NCI-H2171 treated with DMSO at 0.1 percent for 48 hours (cell line): Measurements from ENCODE around the gene WRAP73.
"Not testable (repeated sequence)": the region's sequence is repeated elsewhere in the genome, so short reads cannot be mapped to it uniquely, and the experiment has no call there.

Experiments
- DNase-seq: peaks from one replicate; lab custom pipeline; 2025; lab: John Stamatoyannopoulos, UW

WRAP73 gene

DNA sequence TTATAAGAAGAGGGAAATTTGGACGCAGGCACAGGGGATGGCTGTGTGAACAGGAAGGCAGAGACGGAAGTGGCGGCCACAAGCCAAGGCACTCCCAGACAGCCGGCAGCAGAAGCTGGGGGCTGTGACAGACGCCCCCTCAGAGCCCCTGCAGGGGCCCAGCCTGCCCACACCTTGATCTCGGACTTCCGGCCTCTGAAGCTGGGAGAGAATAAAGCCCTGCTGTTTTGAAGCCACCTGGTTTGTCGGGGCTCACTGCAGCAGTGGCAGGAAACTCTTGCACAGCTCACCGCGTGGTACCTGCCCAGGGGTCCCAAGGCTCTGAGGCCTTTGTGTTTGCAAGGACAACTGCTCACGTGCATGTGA, 52.3 kb downstream of the WRAP73 start:
- no peak for DNase-seq

GRCh38 chr1:3596663-3597598, 53.0 kb downstream of the WRAP73 start:
- DNase-seq, result no peak

DNA sequence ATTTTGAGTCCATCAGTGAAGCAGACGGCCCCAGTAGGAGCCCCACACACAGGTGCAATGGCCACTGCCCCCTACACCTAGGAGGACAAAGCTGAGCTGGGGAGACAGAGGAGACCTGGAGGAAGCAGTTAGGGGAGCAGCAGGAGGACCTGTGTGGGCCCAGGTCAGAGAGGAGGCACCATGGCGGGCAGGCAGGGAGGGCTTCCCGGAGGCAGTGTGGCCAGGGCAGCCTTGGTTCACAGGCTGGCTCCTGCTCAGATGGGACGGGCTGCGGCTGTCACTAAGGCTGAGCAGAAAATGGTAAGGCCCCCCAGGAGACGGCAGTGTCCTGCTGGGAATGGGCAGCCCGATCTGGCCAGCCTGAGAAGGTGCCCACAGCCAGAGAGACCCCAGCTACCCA, 54.0 kb downstream of the WRAP73 start:
- no peak for DNase-seq

DNA sequence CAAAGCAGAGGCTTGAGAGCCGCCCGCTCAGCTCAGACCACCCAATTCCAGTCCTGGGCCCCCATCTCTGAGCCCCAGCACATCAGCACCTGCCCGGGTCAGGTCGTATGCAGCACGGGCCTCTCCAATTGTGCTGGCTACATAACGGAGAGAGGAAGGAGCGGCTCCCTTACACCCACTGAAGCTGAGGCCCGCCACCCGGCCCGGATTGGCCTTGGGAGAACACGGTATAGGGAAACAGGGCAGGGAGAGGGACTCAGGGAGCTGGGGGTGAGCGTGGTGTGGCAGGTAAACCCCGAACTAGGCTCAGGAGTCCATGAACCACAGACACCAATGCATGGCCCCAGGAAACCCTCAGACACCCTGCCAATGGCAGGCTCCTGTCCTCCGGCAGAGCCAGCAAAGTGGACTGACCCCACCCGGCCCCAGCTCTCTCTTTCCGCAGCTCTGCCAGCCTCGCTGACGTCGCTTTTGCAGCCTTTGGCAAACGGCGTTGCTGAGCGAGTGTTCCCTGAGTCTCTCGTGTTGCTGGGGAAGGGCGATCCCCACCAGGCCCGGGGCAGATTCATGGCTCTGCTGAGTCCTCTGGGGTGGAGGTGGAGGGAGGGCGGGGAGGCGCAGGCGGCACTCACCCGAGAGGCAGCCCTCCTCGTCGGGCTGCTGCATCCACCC, 55.1 kb downstream of the WRAP73 start:
- no peak for DNase-seq

GRCh38 chr1:3593745-3594144, 56.2 kb downstream of the WRAP73 start:
- no peak for DNase-seq

- no peak for DNase-seq
These were observed 56.6 kb downstream of the WRAP73 start for GRCh38 chr1:3593334-3593733.

DNA sequence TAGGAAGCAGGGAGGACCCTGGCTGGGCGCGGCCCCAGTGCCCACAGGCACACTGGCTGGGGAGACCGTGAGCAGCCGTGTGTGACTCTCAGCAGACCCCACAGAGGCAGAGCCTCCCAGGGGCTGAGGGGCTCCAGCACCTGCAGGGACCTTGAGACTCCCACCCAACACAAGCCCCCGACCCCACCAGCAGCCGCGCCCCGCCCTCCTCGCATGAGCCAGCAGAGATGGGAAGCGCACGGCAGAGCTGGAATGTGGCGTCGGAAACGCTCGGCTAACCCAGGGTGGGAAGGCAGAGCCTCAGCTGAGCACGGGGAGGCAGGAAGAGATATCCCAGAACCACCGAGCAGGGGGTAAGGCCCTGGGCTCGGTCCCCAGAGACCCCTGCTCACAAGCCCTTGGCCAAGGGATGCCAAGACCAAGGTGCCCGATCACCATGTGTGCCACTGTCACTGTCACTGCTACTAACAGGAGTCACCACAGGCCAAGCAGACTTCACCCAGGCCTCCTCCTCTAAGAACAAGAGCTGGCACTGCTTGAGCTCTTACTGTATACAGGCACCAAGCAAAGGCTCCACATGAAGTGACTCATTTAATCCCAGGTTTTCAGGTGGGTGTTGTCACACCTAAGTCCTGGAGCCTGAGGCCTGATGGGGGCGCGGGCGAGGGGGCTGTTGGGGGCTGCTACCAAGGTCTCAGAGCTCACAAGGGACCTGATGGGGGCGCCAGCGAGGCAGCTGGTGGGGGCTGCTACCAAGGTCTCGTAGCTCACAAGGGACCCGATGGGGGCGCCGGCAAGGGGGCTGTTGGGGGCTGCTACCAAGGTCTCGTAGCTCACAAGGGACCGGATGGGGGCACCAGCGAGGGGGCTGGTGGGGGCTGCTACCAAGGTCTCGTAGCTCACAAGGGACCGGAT, 58.7 kb downstream of the WRAP73 start:
- no peak for DNase-seq

- no peak for DNase-seq
These were observed 59.7 kb downstream of the WRAP73 start for GRCh38 chr1:3590139-3590763.

- no peak for DNase-seq
These were observed 61.5 kb downstream of the WRAP73 start for GRCh38 chr1:3588395-3588794.

DNA sequence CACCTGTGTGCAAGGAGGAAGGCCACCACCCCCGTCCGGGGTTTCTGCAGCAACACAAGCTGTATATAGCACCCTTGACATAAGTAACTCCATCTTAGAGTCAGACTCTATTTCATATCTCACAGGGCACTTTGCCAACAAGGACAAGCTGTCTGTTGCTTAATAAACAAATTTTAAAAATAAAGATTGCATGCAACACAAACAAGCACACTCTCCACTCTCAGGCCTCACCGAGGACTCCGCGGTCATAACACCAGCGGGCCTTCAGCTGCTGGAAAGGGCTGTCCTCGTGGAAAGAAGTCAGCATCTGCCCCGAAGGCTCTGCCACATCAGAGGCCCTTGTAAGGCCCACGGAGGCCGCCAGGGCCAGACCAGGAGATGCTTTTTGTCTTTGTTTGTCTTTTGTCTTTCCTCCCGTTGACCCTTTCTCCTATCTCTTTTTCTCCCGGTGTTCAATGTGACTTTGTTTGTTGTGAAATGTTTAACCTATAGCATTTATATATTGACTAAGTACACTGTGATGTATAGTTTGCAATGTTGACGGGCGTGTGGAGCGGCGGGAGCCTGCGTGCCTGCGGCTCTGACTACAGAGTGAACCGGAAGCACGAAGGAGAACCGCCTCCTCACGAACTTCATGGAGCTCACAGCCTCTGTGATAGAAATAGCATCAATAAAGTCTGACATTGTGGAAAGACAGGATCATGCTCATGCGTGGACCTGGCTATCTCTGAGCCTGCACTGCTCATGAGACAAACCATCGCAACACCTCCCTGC, 62.7 kb downstream of the WRAP73 start:
- no peak for DNase-seq

GRCh38 chr1:3585940-3586568, 63.8 kb downstream of the WRAP73 start:
- DNase-seq, result no peak

DNA sequence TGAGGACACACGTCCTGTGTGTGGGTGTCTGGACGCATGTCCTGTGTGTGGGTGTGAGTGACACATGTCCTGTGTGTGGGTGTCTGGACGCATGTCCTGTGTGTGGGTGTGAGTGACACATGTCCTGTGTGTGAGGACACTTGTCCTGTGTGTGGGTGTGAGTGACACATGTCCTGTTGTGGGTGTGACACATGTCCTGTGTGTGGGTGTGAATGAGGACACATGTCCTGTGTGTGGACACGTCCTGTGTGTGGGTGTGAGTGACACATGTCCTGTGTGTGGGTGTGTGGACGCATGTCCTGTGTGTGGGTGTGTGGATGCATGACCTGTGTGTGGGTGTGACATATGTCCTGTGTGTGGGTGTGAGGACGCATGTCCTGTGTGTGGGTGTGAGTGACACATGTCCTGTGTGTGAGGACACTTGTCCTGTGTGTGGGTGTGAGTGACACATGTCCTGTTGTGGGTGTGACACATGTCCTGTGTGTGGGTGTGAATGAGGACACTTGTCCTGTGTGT, 64.5 kb downstream of the WRAP73 start:
- not testable (repeated sequence) for DNase-seq

GRCh38 chr1:3584915-3585314, 65.0 kb downstream of the WRAP73 start:
- DNase-seq, result no peak

DNA sequence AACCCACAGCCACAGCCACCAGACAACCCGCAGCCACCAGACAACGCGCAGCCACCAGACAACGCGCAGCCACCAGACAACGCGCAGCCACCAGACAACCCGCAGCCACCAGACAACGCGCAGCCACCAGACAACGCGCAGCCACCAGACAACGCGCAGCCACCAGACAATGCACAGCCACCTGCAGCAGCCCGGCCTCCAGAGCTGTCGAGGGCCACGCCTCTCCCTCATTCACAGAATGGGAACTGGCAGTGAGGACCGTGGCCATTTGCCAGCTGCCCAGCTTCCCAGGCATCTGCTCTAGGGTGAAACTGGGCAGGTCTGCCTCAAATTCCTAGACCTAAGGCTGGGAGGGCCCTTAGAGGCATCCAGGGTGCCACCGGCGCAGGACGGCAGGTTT, 66.2 kb downstream of the WRAP73 start:
- not testable (repeated sequence) for DNase-seq

- DNase-seq, result no peak
These were observed 68.4 kb downstream of the WRAP73 start for GRCh38 chr1:3581296-3582036.
